GM18867 (cell line): Measurements from ENCODE around the gene EP400.
"Not testable (repeated sequence)": the region's sequence is repeated elsewhere in the genome, so short reads cannot be mapped to it uniquely, and the experiment has no call there.

Source experiments
- ATAC-seq: cut with Tn5 transposase; IDR thresholded peaks from one replicate; pipeline ENCODE4 v1.9.1; 2021; ENCODE audit warnings: mild to moderate bottlenecking, moderate library complexity; ENCODE audit not compliant: unreplicated experiment

The EP400 gene

GRCh38 chr12:132080515-132080914, 130.8 kb downstream of the EP400 start:
- ATAC-seq = not testable (repeated sequence)

DNA sequence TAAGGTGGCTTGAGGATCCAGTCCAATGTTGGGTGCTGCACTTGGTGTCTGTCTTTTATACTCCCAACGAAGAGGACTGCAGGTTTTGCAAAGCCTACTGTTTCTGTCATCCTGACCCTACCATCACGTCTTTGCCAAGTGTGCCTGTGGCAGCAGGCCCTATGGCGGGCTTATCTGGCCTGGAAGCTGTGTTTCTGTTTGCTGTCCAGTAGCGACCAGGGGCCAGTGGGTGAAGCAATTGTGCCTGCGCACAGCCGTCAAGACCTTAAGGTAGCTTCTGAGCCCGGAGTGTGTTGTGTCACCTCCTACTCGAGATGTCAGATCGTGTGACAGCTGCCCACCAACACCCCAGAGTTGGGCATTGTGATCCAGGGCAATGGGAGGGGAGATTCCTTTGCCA, 131.7 kb downstream of the EP400 start:
- no peak for ATAC-seq

DNA sequence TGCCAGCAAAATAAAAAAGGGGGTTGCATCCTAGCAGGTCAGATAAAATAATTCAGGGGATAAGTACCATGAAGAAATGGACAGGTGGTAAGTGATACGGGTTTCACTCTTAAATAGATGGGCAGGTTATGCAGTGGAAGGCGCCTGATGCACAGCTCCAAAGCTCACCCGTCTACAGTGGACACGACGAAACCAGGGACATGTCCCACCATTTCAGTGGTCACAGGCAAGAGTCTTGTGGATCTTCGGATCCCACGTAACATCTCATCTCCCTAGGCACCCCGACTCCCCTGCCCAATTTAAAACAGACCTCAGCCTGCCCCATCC, 133.8 kb downstream of the EP400 start:
- ATAC-seq = no peak

- ATAC-seq = peak; percentile 87
Measured at GRCh38 chr12:132083941-132084620, 134.3 kb downstream of the EP400 start.

- no peak for ATAC-seq
Measured at GRCh38 chr12:132084621-132085290, 135.0 kb downstream of the EP400 start.

DNA sequence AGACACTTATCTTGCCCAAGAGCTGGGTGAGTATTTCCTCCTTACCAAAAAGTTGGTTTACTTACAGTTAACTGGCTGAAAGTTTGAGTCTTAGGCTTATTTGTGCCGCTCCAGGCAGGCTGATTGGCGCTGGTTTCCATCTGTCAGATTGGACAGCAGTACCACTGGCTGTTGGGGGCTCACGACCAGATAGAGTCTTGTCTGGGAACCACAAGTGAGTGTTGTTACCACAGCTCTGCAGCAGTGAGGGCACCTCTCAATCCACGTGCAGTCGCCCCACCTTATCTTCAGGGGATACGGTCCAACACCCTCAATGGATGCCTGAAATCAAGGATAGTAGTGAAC, 135.5 kb downstream of the EP400 start:
- no peak for ATAC-seq

DNA sequence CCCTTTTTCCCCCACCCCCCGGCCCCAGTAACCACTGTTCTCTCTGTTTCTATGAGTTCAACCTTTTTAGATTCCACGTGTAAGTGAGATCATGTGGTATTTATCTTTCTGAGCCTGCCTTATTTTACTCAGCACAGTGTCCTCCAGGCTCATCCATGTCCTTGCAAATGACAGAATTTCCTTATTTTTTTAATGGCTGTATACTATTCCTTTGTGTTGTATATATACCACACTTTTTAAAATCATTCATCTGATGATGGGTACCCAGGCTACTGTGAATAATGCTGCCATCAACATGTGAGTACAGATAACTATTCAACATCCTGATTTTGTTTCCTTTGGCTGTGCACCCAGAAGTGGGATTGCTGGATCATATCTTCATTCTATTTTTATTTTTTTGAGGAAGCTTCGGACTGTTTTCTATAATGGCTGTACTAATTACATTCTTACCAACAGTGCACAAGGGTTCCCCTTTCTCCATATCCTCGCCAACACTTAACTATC, 139.7 kb downstream of the EP400 start:
- no peak for ATAC-seq

GRCh38 chr12:132094269-132094891, 144.6 kb downstream of the EP400 start:
- no peak for ATAC-seq

- no peak for ATAC-seq
Measured at GRCh38 chr12:132095520-132096409, 146.0 kb downstream of the EP400 start.

- no peak for ATAC-seq
Measured at GRCh38 chr12:132099739-132100138, 150.0 kb downstream of the EP400 start.

DNA sequence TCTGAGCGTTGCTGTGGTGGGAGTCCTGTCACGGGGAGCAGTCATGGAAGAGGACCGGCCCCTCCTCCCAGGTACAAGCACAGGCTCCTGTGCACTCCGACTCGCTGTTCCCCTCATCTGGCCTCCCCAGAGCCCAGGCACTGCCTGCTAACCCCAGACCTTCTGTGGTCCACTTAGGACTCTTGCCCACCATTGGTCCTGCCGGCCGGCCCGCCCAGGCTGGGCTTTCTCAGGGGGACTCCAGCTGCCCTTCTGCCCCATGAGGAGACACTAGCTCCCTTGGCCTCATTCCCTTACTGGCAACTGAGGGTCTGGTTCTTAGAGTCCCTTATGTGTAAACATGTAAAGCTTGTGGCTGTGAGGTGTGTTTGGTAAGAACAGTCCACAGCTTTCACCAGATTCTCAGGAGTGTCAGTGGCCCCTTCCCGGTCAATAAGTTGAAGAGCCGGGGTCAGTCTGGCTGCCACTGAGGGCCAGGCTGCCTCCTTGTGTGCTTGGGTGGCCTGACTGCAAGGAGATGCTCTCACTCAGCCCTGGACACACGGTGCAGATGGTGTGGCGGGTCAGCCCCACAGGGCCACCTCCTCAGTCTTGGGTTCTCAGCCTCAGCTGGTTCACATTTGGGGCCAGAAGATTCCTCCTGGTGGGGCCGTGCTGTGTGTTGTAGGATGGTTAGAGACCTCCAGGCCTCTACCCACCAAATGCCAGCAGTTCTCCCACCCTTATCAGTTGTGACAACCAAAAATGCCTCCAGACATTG, 150.7 kb downstream of the EP400 start:
- ATAC-seq = no peak

- ATAC-seq = no peak
Measured at GRCh38 chr12:132102297-132102696, 152.6 kb downstream of the EP400 start.

DNA sequence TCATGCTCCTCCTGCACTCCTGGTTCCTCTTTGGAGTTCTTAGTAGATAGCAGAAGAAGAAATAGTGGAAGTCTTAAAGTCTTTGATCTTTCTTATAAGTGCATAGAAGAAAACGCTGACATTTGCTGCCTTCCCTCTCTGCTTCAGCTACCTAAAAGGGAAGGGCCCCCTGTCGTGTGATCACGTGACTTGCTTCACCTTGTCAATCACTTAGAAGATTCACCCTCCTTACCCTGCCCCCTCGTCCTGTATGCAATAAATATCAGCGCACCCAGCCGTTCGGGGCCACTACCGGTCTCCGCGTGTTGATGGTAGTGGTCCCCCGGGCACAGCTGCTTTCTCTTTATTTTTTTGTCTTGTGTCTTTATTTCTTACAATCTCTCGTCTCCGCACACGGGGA, 153.3 kb downstream of the EP400 start:
- not testable (repeated sequence) for ATAC-seq

- ATAC-seq = no peak
Measured at GRCh38 chr12:132103542-132104308, 154.0 kb downstream of the EP400 start.

GRCh38 chr12:132105467-132105866, 155.7 kb downstream of the EP400 start:
- ATAC-seq = no peak

GRCh38 chr12:132106921-132107320, 157.2 kb downstream of the EP400 start:
- ATAC-seq = no peak

- no peak for ATAC-seq
Measured at GRCh38 chr12:132108211-132108832, 158.6 kb downstream of the EP400 start.

GRCh38 chr12:132109741-132110140, 160.0 kb downstream of the EP400 start:
- ATAC-seq = no peak

GRCh38 chr12:132110677-132111076, 160.9 kb downstream of the EP400 start:
- no peak for ATAC-seq
